K562 (cell line): ENCODE data around the gene HAPLN3. TPM values are rescaled to one million over a fixed set of nuclear protein-coding genes. Genes with fewer than 3 reads are reported as not detected.

ENCODE experiments used
- ATAC-seq: fragments of 200-7000 bp; cut with Tn5 transposase; 3 replicates; pipeline ENCODE4 v1.9.1; 2020; ENCODE audit warnings: moderate library complexity
- BruUV-seq: library from RNA; stranded (reverse); fragments of 400-500 nt; replicated peaks from 2 replicates; lab custom pipeline; 2021; lab: Mats Ljungman, UMichigan
- CTCF ChIA-PET: fragments of 300-600 bp; formaldehyde crosslinking; extraction: SDS; loops from one replicate; lab custom pipeline; 2021; ENCODE audit warnings: low intra/inter-chr PET ratio; lab: Yijun Ruan, JAX
- POLR2A ChIA-PET: fragments of 300-600, 350-650 bp; sonication (Branson Sonifier 250); formaldehyde crosslinking; extraction: SDS; loops from one replicate; lab custom pipeline; 2021; ENCODE audit warnings: antibody characterized with exemption, inconsistent platforms; lab: Yijun Ruan, JAX
- DNase-seq, 4 experiments: peaks; one replicate each; pipeline versions ENCODE4 v3.0.0 to v3.0.0-alpha.2; 2011 to 2018; ENCODE audit warnings: low spot score in 3 of 4, mixed read lengths in 3 of 4; ENCODE audit errors: extremely low read depth in 1 of 4
- FAIRE-seq: peaks from 2 replicates; lab custom pipeline; 2011; peaks lifted over from hg19 to GRCh38; lab: Jason Lieb, UNC
- H2AFZ ChIP-seq: 2 replicates; pipeline ENCODE4 v1.6.0; 2011; ENCODE audit warnings: low read depth, low read length, control low read depth, inconsistent platforms
- H3K27ac ChIP-seq: fragments of 200-600 bp; 3 replicates; pipeline ENCODE4 v1.8.0; 2011; ENCODE audit warnings: low read depth, mild to moderate bottlenecking, control low read depth, inconsistent platforms, low read length, moderate library complexity, mixed read lengths; ENCODE audit errors: extremely low read depth
- H3K27me3 ChIP-seq, 2 experiments: fragments of 300-600 bp in 1 of 2; 2 replicates in 1 of 2; 3 replicates in 1 of 2; pipeline versions ENCODE4 v1.6.0 to v1.8.0; 2011; ENCODE audit warnings: inconsistent platforms in 2 of 2, low read length in 2 of 2, mild to moderate bottlenecking in 1 of 2, mixed read lengths in 1 of 2, moderate library complexity in 1 of 2; ENCODE audit not compliant: control insufficient read depth in 2 of 2, insufficient read depth in 2 of 2
- H3K36me3 ChIP-seq: fragments of 300-600 bp; 3 replicates; pipeline ENCODE4 v1.8.0; 2011; ENCODE audit warnings: mild to moderate bottlenecking, low read length, inconsistent platforms; ENCODE audit not compliant: control insufficient read depth, insufficient read depth
- H3K4me1 ChIP-seq, 2 experiments: fragments of 200-600 bp in 1 of 2; replicated peaks in 1 of 2; 2 replicates in 1 of 2; 3 replicates in 1 of 2; pipeline versions ENCODE4 v1.5.1 to v1.8.0; 2011; ENCODE audit warnings: inconsistent platforms in 2 of 2, low read length in 2 of 2, mild to moderate bottlenecking in 1 of 2, mixed read lengths in 1 of 2, moderate library complexity in 1 of 2; ENCODE audit not compliant: control insufficient read depth in 2 of 2, insufficient read depth in 2 of 2
- H3K4me2 ChIP-seq: 2 replicates; pipeline ENCODE4 v1.6.1; 2011; ENCODE audit warnings: low read length, control low read depth, inconsistent platforms, mixed read lengths; ENCODE audit not compliant: insufficient read depth
- H3K4me3 ChIP-seq: fragments of 200-600 bp; sonication (generic), shearing (Covaris generic); 2 replicates; pipeline ENCODE4 v1.5.1; 2016; ENCODE audit warnings: control low read depth, inconsistent platforms
- H3K79me2 ChIP-seq: fragments of 200-600 bp; 3 replicates; pipeline ENCODE4 v1.8.0; 2011; ENCODE audit warnings: low read length, inconsistent platforms; ENCODE audit not compliant: control insufficient read depth, insufficient read depth
- H3K9ac ChIP-seq, 2 experiments: 2 replicates each; pipeline versions ENCODE4 v1.6.0 to v1.6.1; 2011; ENCODE audit warnings: low read depth in 2 of 2, low read length in 2 of 2, control low read depth in 1 of 2, inconsistent platforms in 1 of 2, mild to moderate bottlenecking in 1 of 2, mixed read lengths in 1 of 2; ENCODE audit not compliant: insufficient read depth in 1 of 2
- H3K9me1 ChIP-seq: one replicate; pipeline ENCODE4 v1.6.0; 2011; ENCODE audit warnings: inconsistent platforms, mild to moderate bottlenecking, low read length, moderate library complexity; ENCODE audit not compliant: control insufficient read depth, insufficient read depth
- H3K9me3 ChIP-seq: replicated peaks from 2 replicates; pipeline ENCODE4 v1.5.1; 2011; ENCODE audit warnings: low read depth, low read length, inconsistent platforms; ENCODE audit not compliant: control insufficient read depth, insufficient read depth
- H4K20me1 ChIP-seq: replicated peaks from 2 replicates; pipeline ENCODE4 v1.6.1; 2011; ENCODE audit warnings: low read length, inconsistent platforms, mixed read lengths; ENCODE audit not compliant: control insufficient read depth, insufficient read depth
- ESRRB ChIP-seq: fragments of 250-450 bp; sonication (Bioruptor Pico); IDR thresholded peaks from 2 replicates; pipeline ENCODE4 v1.5.0; 2020; ENCODE audit warnings: mild to moderate bottlenecking, moderate library complexity, borderline replicate concordance
- HMG20A ChIP-seq: fragments of 450-650 bp; formaldehyde crosslinking; conservative IDR thresholded peaks from 2 replicates; pipeline ENCODE4 v1.4.0; 2020; ENCODE audit warnings: mild to moderate bottlenecking, mixed read lengths
- LCOR ChIP-seq: sonication (generic); formaldehyde crosslinking; IDR thresholded peaks from 2 replicates; pipeline ENCODE4 v1.8.0; 2022; ENCODE audit warnings: mild to moderate bottlenecking, missing genetic modification reagents
- PHB2 ChIP-seq: fragments of 450-650 bp; IDR thresholded peaks from 2 replicates; pipeline ENCODE4 v1.6.1; 2017; ENCODE audit warnings: low read depth
- WGBS: fragments of 100-300 bp; shearing (Covaris generic); methylation state at CpG from one replicate; pipeline ENCODE4 v1.1.6; 2016; ENCODE audit warnings: low coverage, mixed read lengths; ENCODE audit not compliant: insufficient coverage; ENCODE audit errors: missing lambda C conversion rate; 5-methylcytosine and 5-hydroxymethylcytosine counted together
- in situ Hi-C: fragments of 300-500 bp; cut with MboI; formaldehyde crosslinking; loops from 4 replicates; pipeline ENCODE4 v1.15.0; 2018; ENCODE audit warnings: inconsistent platforms, mixed read lengths
- intact Hi-C: fragments of 100-400 bp; cut with micrococcal nuclease; formaldehyde crosslinking; loops from 2 replicates; pipeline ENCODE4 v1.14.2; 2022
- polyA plus RNA-seq, 8 experiments: library from polyadenylated mRNA; depleted of rRNA in 4 of 8; stranded (reverse) in 5 of 8; unstranded in 3 of 8; fragments of >200 nt; fragmentation: Nextera tagmentation in 2 of 8; fragmentation: Illumina TruSeq in 1 of 8; extraction: Ambion mirVana in 2 of 8; extraction: Trizol in 1 of 8; gene quantifications; 2 replicates each; pipeline versions ENCODE4 v1.2.1 to v1.2.3, GENCODE V29; 2011 to 2014; ENCODE audit warnings: inconsistent platforms in 1 of 8, missing spikeins in 1 of 8
- total RNA-seq, 7 experiments: library from RNA; depleted of rRNA in 6 of 7; stranded (reverse); fragments of >200 nt in 6 of 7; fragmentation: Illumina TruSeq in 2 of 7; extraction: Trizol in 2 of 7; gene quantifications; 2 replicates each; pipeline versions ENCODE4 v1.2.1 to v1.2.3, GENCODE V29; 2011 to 2021; ENCODE audit warnings: low replicate concordance in 1 of 7
- TF ChIP-seq, protein P1 (sequence below): fragments of 250-450 bp; sonication (Bioruptor Pico); IDR thresholded peaks from 2 replicates; pipeline ENCODE4 v1.5.0; 2020; ENCODE audit warnings: mild to moderate bottlenecking
- TF ChIP-seq, protein P2 (sequence below): fragments of 450-650 bp; IDR thresholded peaks from 2 replicates; pipeline ENCODE4 v1.6.1; 2017; ENCODE audit warnings: mild to moderate bottlenecking, moderate library complexity
- TF ChIP-seq, protein P3 (sequence below), 2 experiments: fragments of 450-650 bp in 1 of 2; sonication (generic) in 1 of 2; formaldehyde crosslinking in 1 of 2; IDR thresholded peaks in 1 of 2; conservative IDR thresholded peaks in 1 of 2; 2 replicates each; pipeline versions ENCODE4 v1.6.1 to v1.8.1; 2016 to 2023; ENCODE audit warnings: mild to moderate bottlenecking in 2 of 2, moderate library complexity in 2 of 2, inconsistent platforms in 1 of 2, missing genetic modification reagents in 1 of 2
- TF ChIP-seq, protein P4 (sequence below), 2 experiments: fragments of 450-650 bp; IDR thresholded peaks; 2 replicates each; pipeline ENCODE4 v1.6.1; 2016; ENCODE audit warnings: mild to moderate bottlenecking in 2 of 2, borderline replicate concordance in 1 of 2, low read depth in 1 of 2, moderate library complexity in 1 of 2

The HAPLN3 gene
- total and polyA plus RNA-seq, 9 of the 15 experiments (the other 6 are each of a cell fraction or from before 2014, with no cell fraction given): 0.04 to 2.4 (median 0.65) TPM

DNA sequence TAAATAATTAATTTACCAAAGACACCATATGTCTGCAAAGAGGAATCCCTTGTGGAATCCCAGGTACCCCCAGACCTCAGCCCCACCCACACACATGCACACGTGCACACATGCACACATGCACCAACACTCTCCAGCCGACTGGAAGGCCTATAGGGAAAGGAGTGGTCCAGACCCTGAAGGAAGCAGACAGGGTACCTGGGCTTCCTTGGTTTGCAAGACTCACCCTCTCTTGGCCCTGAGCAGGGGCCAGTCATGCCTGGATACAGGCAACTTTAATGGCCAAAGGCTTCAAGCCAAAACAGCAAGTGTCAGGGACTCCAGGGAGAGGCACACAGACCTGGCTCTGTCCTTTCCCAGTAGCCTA, 8.9 kb upstream of the HAPLN3 start:
- 70% methylated on average over 2 of the region's 2 CpGs for WGBS
- no peak overlapping the region for H3K4me3 ChIP-seq
- peaks cover 3% of the 10 kb centered on the region for H3K9me1 ChIP-seq
- ChIA-PET CTCF (interaction anchor here (1.2 to 1.7 kb wide), 4 partner anchors 113 to 273 kb away, joined by 3 to 13 read pairs (median 5); no protein-coding TSS in a partner anchor), POLR2A (interaction anchor here (0.5 to 2.4 kb wide), 5 partner anchors 9 to 242 kb away, joined by 3 to 20 read pairs (median 3); partner anchors contain the start of gene MFGE8)
- H2AFZ ChIP-seq: peak overlapping the region; percentile 59; the same call in 1 of the 2 replicates
- no peak overlapping the region; the same call in 1 of the 2 replicates for H3K4me2 ChIP-seq
- BruUV-seq: no TSS peak
- DNase-seq (no peak), ATAC-seq (no peak), FAIRE-seq (no peak)
- H3K79me2 ChIP-seq: peaks cover 5% of the 10 kb centered on the region; the same call in 1 of the 3 replicates
- intact Hi-C loops: loop anchor here (1.0 to 2.0 kb wide), 3 partner anchors 35 to 113 kb away; no protein-coding TSS in a partner anchor
- H3K27me3 ChIP-seq: no peaks in the 10 kb centered on the region
- 0 out of 3 replicates have a peak overlapping the region, but pooled peaks have one; percentile 25 for H3K27ac ChIP-seq
- peaks cover 12 to 27% of the 10 kb centered on the region in 2 experiments; a peak in 4 of 5 replicates for H3K4me1 ChIP-seq
- peak overlapping the region in 1 of 2 experiments; percentile 21; a peak in 1 of 4 replicates for H3K9ac ChIP-seq
- H3K36me3 ChIP-seq: peaks cover 92% of the 10 kb centered on the region
- 0 out of 2 replicates have a peak, but pooled peaks cover 2% of the 10 kb centered on the region for H4K20me1 ChIP-seq
- in situ Hi-C loops: no loop called here
- H3K9me3 ChIP-seq: no peaks in the 10 kb centered on the region
- TF ChIP-seq, protein P1, sequence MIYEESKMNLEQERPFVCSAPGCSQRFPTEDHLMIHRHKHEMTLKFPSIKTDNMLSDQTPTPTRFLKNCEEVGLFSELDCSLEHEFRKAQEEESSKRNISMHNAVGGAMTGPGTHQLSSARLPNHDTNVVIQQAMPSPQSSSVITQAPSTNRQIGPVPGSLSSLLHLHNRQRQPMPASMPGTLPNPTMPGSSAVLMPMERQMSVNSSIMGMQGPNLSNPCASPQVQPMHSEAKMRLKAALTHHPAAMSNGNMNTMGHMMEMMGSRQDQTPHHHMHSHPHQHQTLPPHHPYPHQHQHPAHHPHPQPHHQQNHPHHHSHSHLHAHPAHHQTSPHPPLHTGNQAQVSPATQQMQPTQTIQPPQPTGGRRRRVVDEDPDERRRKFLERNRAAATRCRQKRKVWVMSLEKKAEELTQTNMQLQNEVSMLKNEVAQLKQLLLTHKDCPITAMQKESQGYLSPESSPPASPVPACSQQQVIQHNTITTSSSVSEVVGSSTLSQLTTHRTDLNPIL: no peak
- TF ChIP-seq, protein P2, sequence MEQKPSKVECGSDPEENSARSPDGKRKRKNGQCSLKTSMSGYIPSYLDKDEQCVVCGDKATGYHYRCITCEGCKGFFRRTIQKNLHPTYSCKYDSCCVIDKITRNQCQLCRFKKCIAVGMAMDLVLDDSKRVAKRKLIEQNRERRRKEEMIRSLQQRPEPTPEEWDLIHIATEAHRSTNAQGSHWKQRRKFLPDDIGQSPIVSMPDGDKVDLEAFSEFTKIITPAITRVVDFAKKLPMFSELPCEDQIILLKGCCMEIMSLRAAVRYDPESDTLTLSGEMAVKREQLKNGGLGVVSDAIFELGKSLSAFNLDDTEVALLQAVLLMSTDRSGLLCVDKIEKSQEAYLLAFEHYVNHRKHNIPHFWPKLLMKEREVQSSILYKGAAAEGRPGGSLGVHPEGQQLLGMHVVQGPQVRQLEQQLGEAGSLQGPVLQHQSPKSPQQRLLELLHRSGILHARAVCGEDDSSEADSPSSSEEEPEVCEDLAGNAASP: no peak
- TF ChIP-seq PHB2 (no peak), LCOR (CRISPR knock-in tag) (0 out of 2 replicates have a peak, but pooled peaks have one; percentile 10), HMG20A (no peak), ESRRB (CRISPR knock-in tag) (no peak)
- TF ChIP-seq, protein P3, sequence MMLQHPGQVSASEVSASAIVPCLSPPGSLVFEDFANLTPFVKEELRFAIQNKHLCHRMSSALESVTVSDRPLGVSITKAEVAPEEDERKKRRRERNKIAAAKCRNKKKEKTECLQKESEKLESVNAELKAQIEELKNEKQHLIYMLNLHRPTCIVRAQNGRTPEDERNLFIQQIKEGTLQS (IDR thresholded peaks at IDR 0.05): no peak
- TF ChIP-seq, protein P3 (CRISPR knock-in tag; conservative IDR thresholded peaks at IDR 0.05): no peak
- TF ChIP-seq, protein P4, sequence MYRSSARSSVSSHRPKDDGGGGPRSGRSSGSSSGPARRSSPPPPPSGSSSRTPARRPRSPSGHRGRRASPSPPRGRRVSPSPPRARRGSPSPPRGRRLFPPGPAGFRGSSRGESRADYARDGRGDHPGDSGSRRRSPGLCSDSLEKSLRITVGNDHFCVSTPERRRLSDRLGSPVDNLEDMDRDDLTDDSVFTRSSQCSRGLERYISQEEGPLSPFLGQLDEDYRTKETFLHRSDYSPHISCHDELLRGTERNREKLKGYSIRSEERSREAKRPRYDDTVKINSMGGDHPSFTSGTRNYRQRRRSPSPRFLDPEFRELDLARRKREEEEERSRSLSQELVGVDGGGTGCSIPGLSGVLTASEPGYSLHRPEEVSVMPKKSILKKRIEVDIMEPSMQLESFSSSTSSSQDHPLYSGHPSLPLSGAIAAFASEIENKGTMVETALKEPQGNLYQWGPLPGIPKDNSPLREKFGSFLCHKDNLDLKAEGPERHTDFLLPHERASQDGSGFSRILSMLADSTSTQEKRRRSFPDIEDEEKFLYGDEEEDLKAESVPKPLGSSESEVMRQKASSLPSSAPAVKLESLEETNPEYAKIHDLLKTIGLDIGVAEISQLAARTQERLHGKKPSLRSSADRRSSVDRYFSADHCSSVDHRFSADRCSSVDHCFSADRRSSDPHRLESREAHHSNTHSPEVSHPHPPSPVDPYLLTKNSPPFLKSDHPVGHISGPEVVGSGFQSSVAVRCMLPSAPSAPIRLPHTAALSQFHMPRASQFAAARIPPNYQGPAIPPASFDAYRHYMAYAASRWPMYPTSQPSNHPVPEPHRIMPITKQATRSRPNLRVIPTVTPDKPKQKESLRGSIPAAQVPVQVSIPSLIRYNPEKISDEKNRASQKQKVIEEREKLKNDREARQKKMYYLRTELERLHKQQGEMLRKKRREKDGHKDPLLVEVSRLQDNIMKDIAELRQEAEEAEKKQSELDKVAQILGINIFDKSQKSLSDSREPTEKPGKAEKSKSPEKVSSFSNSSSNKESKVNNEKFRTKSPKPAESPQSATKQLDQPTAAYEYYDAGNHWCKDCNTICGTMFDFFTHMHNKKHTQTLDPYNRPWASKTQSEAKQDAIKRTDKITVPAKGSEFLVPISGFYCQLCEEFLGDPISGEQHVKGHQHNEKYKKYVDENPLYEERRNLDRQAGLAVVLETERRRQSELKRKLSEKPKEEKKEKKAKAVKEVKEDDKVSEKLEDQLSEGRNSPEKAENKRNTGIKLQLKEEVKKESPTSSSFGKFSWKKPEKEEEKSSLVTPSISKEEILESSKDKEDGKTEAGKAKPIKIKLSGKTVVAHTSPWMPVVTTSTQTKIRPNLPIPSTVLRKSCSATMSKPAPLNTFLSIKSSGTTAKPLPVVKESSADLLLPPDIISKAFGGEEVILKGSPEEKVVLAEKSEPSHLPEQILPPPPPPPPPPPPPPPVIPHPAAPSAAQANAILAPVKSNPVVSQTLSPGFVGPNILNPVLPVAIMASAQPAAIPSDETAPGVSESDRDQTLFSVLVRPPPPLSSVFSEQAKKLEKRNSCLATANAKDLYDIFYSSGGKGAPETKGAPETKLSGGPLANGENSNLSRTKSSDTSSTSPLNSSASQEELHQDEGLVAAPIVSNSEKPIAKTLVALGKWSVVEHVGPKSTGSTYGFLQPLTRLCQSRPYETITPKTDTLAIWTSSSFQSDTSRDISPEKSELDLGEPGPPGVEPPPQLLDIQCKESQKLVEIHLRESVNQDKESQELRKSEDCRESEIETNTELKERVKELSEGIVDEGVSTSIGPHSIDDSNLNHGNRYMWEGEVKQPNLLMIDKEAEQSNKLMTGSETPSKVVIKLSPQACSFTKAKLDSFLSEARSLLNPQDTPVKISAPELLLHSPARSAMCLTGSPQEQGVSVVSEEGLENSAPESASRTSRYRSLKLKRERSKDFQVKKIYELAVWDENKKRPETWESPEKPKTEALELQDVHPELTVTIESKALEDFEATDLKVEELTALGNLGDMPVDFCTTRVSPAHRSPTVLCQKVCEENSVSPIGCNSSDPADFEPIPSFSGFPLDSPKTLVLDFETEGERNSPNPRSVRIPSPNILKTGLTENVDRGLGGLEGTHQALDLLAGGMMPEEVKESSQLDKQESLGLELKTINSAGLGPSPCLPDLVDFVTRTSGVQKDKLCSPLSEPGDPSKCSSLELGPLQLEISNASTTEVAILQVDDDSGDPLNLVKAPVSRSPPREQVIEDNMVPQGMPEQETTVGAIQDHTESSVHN (IDR thresholded peaks at IDR 0.05; ENCODE audit: borderline replicate concordance in 1 of 2, low read depth in 1 of 2): no peak
